LNCAP (cell line): Measurements from ENCODE around the gene NUDT5.

ENCODE experiments used
- TF ChIP-seq, protein P1 (sequence below): fragments of 450-650 bp; IDR thresholded peaks from 2 replicates; pipeline ENCODE4 v1.5.1; 2017; ENCODE audit warnings: mild to moderate bottlenecking

NUDT5 gene

DNA sequence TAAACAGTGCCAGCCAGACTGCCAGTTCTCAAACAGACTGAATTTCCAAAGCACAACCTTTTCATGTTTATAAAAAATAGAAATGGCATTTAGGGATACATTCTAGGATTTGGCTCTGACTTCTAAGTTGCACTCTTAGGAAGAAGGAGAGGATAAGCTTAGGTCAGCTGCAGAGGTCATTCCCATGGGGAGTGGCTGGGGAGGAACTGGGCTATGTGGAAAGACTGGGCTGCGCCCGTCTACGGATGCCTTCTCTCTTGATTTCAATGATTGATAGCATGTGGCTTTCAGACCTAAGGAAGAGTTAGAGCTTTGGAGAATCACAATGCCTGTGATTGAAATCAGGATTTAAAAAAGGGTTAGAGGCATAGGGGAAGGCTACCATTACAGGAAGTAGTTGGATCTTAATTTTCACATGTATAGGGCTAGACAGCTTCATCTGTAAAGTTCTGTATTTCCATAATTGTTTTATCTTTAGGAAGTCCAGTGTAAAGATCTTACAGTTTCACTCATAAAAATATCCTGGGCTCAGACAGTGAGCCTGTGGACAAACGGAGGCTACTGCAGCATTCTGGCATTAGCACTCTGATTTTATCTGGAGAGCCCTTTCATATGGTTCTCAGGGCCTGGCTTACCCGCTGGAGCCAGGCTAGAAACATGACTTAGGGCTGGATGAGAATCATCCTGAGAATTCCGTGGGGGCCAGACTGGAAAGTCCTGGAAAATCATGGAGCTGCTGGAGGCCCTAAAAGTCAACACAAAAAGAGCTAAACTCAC lies 29.5 kb downstream of the NUDT5 start:
- TF ChIP-seq, protein P1, sequence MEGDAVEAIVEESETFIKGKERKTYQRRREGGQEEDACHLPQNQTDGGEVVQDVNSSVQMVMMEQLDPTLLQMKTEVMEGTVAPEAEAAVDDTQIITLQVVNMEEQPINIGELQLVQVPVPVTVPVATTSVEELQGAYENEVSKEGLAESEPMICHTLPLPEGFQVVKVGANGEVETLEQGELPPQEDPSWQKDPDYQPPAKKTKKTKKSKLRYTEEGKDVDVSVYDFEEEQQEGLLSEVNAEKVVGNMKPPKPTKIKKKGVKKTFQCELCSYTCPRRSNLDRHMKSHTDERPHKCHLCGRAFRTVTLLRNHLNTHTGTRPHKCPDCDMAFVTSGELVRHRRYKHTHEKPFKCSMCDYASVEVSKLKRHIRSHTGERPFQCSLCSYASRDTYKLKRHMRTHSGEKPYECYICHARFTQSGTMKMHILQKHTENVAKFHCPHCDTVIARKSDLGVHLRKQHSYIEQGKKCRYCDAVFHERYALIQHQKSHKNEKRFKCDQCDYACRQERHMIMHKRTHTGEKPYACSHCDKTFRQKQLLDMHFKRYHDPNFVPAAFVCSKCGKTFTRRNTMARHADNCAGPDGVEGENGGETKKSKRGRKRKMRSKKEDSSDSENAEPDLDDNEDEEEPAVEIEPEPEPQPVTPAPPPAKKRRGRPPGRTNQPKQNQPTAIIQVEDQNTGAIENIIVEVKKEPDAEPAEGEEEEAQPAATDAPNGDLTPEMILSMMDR, result no peak

DNA sequence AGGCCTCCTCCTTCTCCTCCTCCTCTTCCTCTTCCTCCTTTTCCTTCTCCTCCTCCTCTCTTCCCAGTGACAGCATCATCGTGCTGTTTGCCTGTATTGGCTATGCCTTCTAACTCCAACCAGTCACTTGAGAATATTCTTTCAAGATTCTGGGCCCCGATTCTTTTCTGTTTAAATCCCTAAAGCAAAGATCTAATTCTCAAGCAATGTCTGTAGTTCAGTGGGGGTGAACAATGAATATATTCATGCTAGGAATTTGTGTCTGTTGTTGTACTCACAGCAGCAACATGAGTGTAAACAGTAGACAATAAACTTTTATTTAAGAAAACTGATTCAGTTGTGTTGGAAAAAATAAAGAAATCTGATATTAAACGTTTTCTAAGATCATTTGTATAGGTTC lies 30.7 kb downstream of the NUDT5 start:
- TF ChIP-seq, protein P1, result no peak

DNA sequence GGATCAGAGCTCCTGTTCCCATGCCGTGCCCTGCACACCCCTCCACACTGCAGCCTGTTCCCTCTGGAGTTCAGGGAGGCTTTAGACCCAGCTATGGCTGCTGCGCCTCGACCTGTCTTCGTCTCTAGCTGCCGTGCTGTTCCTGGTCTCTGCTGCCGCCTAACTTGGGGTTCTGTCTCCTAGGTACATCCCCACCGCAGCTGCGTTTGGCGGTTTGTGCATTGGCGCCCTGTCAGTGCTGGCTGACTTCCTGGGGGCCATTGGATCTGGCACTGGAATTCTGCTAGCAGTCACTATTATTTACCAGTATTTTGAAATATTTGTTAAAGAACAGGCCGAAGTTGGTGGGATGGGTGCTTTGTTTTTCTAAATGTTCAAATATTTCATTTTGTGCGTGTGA lies 31.6 kb downstream of the NUDT5 start:
- TF ChIP-seq, protein P1, result no peak

DNA sequence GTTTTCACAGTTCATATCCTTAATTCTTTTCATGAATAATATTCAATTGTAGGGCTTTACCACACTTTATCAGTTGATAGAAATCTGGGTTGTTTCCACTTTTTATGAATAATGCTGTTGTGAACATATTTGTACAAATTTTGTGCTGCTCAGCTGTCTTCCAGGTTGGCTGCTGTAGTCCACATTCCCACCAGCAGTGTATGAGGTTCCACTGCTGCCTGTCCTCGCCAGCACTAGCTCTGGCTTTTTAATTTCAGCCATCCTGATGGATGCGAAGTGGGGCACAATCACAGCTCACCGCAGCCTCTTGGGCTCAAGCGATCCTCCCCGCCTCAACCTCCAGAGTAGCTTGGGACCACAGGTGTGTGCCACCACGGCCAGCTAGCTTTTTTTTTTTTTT lies 32.8 kb downstream of the NUDT5 start:
- TF ChIP-seq, protein P1, result no peak

DNA sequence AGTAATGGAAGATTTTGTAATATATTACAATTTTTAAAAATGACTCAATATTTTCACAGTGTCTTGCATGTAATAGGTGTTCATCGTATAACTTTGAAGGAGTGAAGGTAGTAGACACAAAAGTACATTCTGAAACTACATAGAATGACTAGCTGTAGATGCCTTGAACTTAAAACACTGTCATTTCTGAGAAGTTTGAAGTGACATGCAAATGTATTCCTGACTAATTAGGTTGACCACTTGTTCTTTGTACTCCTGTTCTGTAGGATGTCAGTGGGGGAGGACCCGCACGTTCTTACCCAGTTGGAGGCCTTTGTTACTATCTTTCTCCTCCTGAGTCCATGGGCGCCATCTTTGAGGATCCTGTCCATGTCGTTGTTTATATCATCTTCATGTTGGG lies 35.0 kb downstream of the NUDT5 start:
- TF ChIP-seq, protein P1, result no peak

DNA sequence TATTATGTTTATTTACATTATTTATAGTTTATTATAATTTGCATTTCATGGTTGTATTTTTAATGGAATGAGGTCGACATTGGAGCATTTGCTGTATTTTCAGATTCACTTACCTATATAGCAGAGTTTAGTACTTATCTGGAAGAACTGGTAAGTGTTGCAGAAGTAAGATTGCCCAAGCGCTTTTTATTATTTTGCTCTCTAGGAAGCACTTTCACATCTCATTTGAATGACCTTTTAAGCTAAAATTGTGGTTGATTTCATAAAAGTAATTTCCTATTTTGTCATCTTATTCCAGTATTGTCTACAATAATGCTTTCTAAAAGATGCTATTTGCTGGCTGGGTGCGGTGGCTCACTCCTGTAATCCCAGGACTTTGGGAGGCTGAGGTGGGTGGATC lies 37.6 kb downstream of the NUDT5 start:
- TF ChIP-seq, protein P1, result no peak

DNA sequence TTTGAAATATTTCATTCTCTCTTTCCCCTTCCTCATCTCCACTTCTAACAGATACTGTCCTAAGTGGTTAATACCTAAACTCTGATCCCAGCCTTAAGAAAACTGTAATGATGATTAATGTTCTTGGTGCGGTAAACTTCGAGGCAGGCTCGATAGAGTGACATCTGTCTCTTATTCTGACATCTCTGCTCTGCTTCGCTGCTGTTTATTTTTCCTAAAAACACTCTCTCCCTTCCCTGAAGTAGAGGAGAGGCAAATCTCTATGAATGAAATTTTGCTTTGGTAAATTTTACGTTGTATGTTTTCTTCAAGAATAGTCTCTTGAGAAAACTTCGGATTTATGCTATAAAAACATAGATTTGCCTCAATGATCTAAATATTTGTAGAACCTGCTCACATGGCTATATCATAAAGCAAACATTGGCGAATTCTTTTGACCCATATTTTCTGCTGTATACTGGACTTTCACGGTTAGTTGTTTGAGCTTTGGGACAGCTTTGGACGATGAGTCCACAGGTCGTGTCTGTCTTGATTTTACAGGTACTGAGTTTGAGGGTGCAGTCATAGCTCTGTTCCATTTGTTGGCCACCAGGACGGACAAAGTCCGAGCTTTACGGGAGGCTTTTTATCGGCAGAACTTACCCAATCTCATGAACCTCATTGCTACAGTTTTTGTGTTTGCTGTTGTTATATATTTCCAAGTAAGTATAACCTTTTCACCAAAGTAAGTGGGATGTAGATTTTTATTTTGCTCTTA lies 39.1 kb downstream of the NUDT5 start:
- TF ChIP-seq, protein P1, result no peak
